Astrocyte (in vitro differentiated cells and primary cell): ENCODE measurements around the gene EMC6. TPM values are rescaled to one million over a fixed set of nuclear protein-coding genes. Genes with fewer than 3 reads are reported as not detected.

Experiments used
- DNase-seq: peaks from one replicate; pipeline ENCODE4 v3.0.0-alpha.2; 2010; ENCODE audit warnings: low read depth
- FAIRE-seq: peaks from 2 replicates; lab custom pipeline; 2011; peaks lifted over from hg19 to GRCh38; lab: Jason Lieb, UNC
- H2AFZ ChIP-seq: 2 replicates; pipeline ENCODE4 v1.6.0; 2012; ENCODE audit warnings: low read depth, low read length, inconsistent platforms
- H3K27ac ChIP-seq: 2 replicates; pipeline ENCODE4 v1.5.1; 2011; ENCODE audit warnings: low read depth, low read length, inconsistent platforms
- H3K27me3 ChIP-seq: 2 replicates; pipeline ENCODE4 v1.6.0; 2011; ENCODE audit warnings: low read length, inconsistent platforms; ENCODE audit not compliant: insufficient read depth
- H3K36me3 ChIP-seq: 2 replicates; pipeline ENCODE4 v1.5.1; 2011; ENCODE audit warnings: low read length, inconsistent platforms; ENCODE audit not compliant: insufficient read depth
- H3K4me1 ChIP-seq: 2 replicates; pipeline ENCODE4 v1.5.1; 2011; ENCODE audit warnings: low read length, inconsistent platforms; ENCODE audit not compliant: insufficient read depth
- H3K4me2 ChIP-seq: 2 replicates; pipeline ENCODE4 v1.6.0; 2012; ENCODE audit warnings: low read length, inconsistent platforms
- H3K4me3 ChIP-seq: 2 replicates; pipeline ENCODE4 v1.5.1; 2011; ENCODE audit warnings: low read depth, mild to moderate bottlenecking, low read length, inconsistent platforms; ENCODE audit not compliant: insufficient read depth
- H3K79me2 ChIP-seq: 2 replicates; pipeline ENCODE4 v1.6.0; 2012; ENCODE audit warnings: mild to moderate bottlenecking, low read length, inconsistent platforms; ENCODE audit not compliant: insufficient read depth
- H3K9ac ChIP-seq: 2 replicates; pipeline ENCODE4 v1.6.0; 2012; ENCODE audit warnings: mild to moderate bottlenecking, low read length, inconsistent platforms
- H3K9me3 ChIP-seq: 2 replicates; pipeline ENCODE4 v1.5.1; 2012; ENCODE audit warnings: low read depth, mild to moderate bottlenecking, low read length, inconsistent platforms; ENCODE audit not compliant: insufficient read depth
- H4K20me1 ChIP-seq: 2 replicates; pipeline ENCODE4 v1.6.0; 2012; ENCODE audit warnings: low read length, inconsistent platforms; ENCODE audit not compliant: insufficient read depth
- H3K27ac Mint-ChIP-seq: one replicate; pipeline ENCODE4 v1.8.0; 2021; ENCODE audit warnings: mild to moderate bottlenecking, mixed read lengths; ENCODE audit not compliant: unreplicated experiment
- H3K27me3 Mint-ChIP-seq: one replicate; pipeline ENCODE4 v1.8.0; 2021; ENCODE audit warnings: low read depth, mixed read lengths; ENCODE audit not compliant: unreplicated experiment
- H3K36me3 Mint-ChIP-seq: one replicate; pipeline ENCODE4 v1.8.0; 2021; ENCODE audit warnings: low read depth, mixed read lengths; ENCODE audit not compliant: unreplicated experiment
- H3K4me1 Mint-ChIP-seq: one replicate; pipeline ENCODE4 v1.8.0; 2021; ENCODE audit warnings: low read depth, mixed read lengths; ENCODE audit not compliant: unreplicated experiment
- H3K4me3 Mint-ChIP-seq: one replicate; pipeline ENCODE4 v1.8.0; 2021; ENCODE audit warnings: mild to moderate bottlenecking, moderate library complexity, mixed read lengths; ENCODE audit not compliant: unreplicated experiment
- H3K9me3 Mint-ChIP-seq: one replicate; pipeline ENCODE4 v1.8.0; 2021; ENCODE audit warnings: mild to moderate bottlenecking, mixed read lengths; ENCODE audit not compliant: unreplicated experiment
- CTCF ChIP-seq: IDR thresholded peaks from 2 replicates; pipeline ENCODE4 v1.5.1; 2011; ENCODE audit warnings: low read depth, mild to moderate bottlenecking, inconsistent platforms, low read length, moderate library complexity; ENCODE audit not compliant: insufficient read depth
- EZH2 ChIP-seq: IDR thresholded peaks from 2 replicates; pipeline ENCODE4 v1.6.1; 2012; ENCODE audit warnings: mild to moderate bottlenecking, low read length, inconsistent platforms; ENCODE audit not compliant: insufficient read depth
- total RNA-seq: library from RNA; stranded (reverse); gene quantifications from 2 replicates; pipeline ENCODE4 v1.2.1, GENCODE V29; 2021

EMC6 gene
- total RNA-seq, 1 donor from 2014 or later = 52.2 TPM

GRCh38 chr17:3692346-3692745, 23.7 kb downstream of the EMC6 start:
- no peak for DNase-seq
- H3K9ac ChIP-seq = no peak overlapping the region
- no peaks in the 10 kb centered on the region for H4K20me1 ChIP-seq
- H3K27ac Mint-ChIP-seq = no peak overlapping the region
- no peak overlapping the region for H3K4me2 ChIP-seq
- H3K27me3 Mint-ChIP-seq = peaks cover 15% of the 10 kb centered on the region
- no peaks in the 10 kb centered on the region for H3K9me3 Mint-ChIP-seq
- H3K27me3 ChIP-seq = peaks cover 14% of the 10 kb centered on the region
- no peak overlapping the region for H3K4me3 ChIP-seq
- peaks cover 2% of the 10 kb centered on the region for H3K4me1 Mint-ChIP-seq
- no peak for FAIRE-seq
- H2AFZ ChIP-seq = no peak overlapping the region
- H3K4me1 ChIP-seq = peaks cover 7% of the 10 kb centered on the region
- H3K4me3 Mint-ChIP-seq = no peak overlapping the region
- no peaks in the 10 kb centered on the region for H3K9me3 ChIP-seq
- no peaks in the 10 kb centered on the region for H3K36me3 ChIP-seq
- no peak overlapping the region for H3K27ac ChIP-seq
- no peaks in the 10 kb centered on the region for H3K79me2 ChIP-seq
- TF ChIP-seq EZH2 (no peak), CTCF (no peak)
- H3K36me3 Mint-ChIP-seq = no peaks in the 10 kb centered on the region

GRCh38 chr17:3693141-3693540, 24.5 kb downstream of the EMC6 start:
- peaks cover 2% of the 10 kb centered on the region for H3K4me1 Mint-ChIP-seq
- no peak for DNase-seq

More at GRCh38 chr17:3693141-3693540, 24.5 kb downstream of the EMC6 start:
- TF ChIP-seq CTCF = no peak
- TF ChIP-seq EZH2 = no peak
- FAIRE-seq = no peak
- no peaks in the 10 kb centered on the region for H3K79me2 ChIP-seq
- no peak overlapping the region for H3K27ac ChIP-seq
- H3K9me3 ChIP-seq = peaks cover 3% of the 10 kb centered on the region
- peaks cover 16% of the 10 kb centered on the region for H3K27me3 ChIP-seq
- H4K20me1 ChIP-seq = no peaks in the 10 kb centered on the region
- Mint-ChIP-seq H3K27me3 (peaks cover 19% of the 10 kb centered on the region), H3K4me3 (no peak overlapping the region), H3K36me3 (no peaks in the 10 kb centered on the region), H3K27ac (no peak overlapping the region), H3K9me3 (peaks cover 2% of the 10 kb centered on the region)
- H3K4me3 ChIP-seq = no peak overlapping the region
- no peak overlapping the region for H2AFZ ChIP-seq
- no peak overlapping the region for H3K9ac ChIP-seq
- no peak overlapping the region for H3K4me2 ChIP-seq
- peaks cover 7% of the 10 kb centered on the region for H3K4me1 ChIP-seq
- H3K36me3 ChIP-seq = no peaks in the 10 kb centered on the region
